HEK293 (cell line): ENCODE measurements around the gene COMMD7.

ENCODE experiments used
- BCL11B ChIP-seq: fragments of 450-650 bp; formaldehyde crosslinking; IDR thresholded peaks from 2 replicates; pipeline ENCODE4 v1.5.1; 2016; ENCODE audit warnings: low read depth, missing biosample characterization, missing genetic modification characterization
- FEZF1 ChIP-seq: fragments of 450-650 bp; formaldehyde crosslinking; IDR thresholded peaks from 2 replicates; pipeline ENCODE4 v1.5.1; 2016; ENCODE audit warnings: missing biosample characterization, missing genetic modification characterization
- KLF1 ChIP-seq: fragments of 450-650 bp; formaldehyde crosslinking; IDR thresholded peaks from 2 replicates; pipeline ENCODE4 v1.5.1; 2016; ENCODE audit warnings: missing biosample characterization, missing genetic modification characterization
- PBX3 ChIP-seq: sonication (generic); formaldehyde crosslinking; IDR thresholded peaks from 2 replicates; pipeline ENCODE4 v1.8.1; 2022; ENCODE audit warnings: mild to moderate bottlenecking, moderate library complexity, missing genetic modification reagents
- PRDM1 ChIP-seq: fragments of 450-650 bp; formaldehyde crosslinking; IDR thresholded peaks from 2 replicates; pipeline ENCODE4; 2016; ENCODE audit warnings: missing biosample characterization, missing genetic modification characterization
- PRDM6 ChIP-seq: fragments of 450-650 bp; formaldehyde crosslinking; IDR thresholded peaks from 2 replicates; pipeline ENCODE4 v1.5.1; 2017; ENCODE audit warnings: missing biosample characterization, missing genetic modification characterization
- SP2 ChIP-seq: fragments of 450-650 bp; formaldehyde crosslinking; IDR thresholded peaks from 2 replicates; pipeline ENCODE4 v1.5.1; 2016; ENCODE audit warnings: missing biosample characterization, missing genetic modification characterization
- ZFP69B ChIP-seq: fragments of 450-650 bp; formaldehyde crosslinking; IDR thresholded peaks from 2 replicates; pipeline ENCODE4 v1.5.1; 2016; ENCODE audit warnings: missing biosample characterization, missing genetic modification characterization
- ZNF121 ChIP-seq: fragments of 450-650 bp; formaldehyde crosslinking; IDR thresholded peaks from 2 replicates; pipeline ENCODE4 v1.5.1; 2016; ENCODE audit warnings: missing biosample characterization, missing genetic modification characterization
- ZNF16 ChIP-seq: fragments of 450-650 bp; formaldehyde crosslinking; IDR thresholded peaks from 2 replicates; pipeline ENCODE4 v1.5.1; 2016; ENCODE audit warnings: low read depth, missing biosample characterization, missing genetic modification characterization
- ZNF214 ChIP-seq: fragments of 450-650 bp; formaldehyde crosslinking; IDR thresholded peaks from 2 replicates; pipeline ENCODE4 v1.5.1; 2017; ENCODE audit warnings: missing biosample characterization, mild to moderate bottlenecking, missing genetic modification characterization, borderline replicate concordance
- ZNF266 ChIP-seq: fragments of 450-650 bp; formaldehyde crosslinking; IDR thresholded peaks from 2 replicates; pipeline ENCODE4 v1.5.1; 2016; ENCODE audit warnings: missing biosample characterization, missing genetic modification characterization, low read depth
- ZNF292 ChIP-seq: fragments of 450-650 bp; formaldehyde crosslinking; IDR thresholded peaks from 2 replicates; pipeline ENCODE4 v1.5.1; 2016; ENCODE audit warnings: low read depth, missing biosample characterization, missing genetic modification characterization, borderline replicate concordance
- ZNF311 ChIP-seq: fragments of 450-650 bp; formaldehyde crosslinking; IDR thresholded peaks from 2 replicates; pipeline ENCODE4 v1.5.1; 2017; ENCODE audit warnings: missing biosample characterization, missing genetic modification characterization, borderline replicate concordance
- ZNF324 ChIP-seq: fragments of 450-650 bp; formaldehyde crosslinking; IDR thresholded peaks from 2 replicates; pipeline ENCODE4 v1.5.1; 2016; ENCODE audit warnings: missing biosample characterization, missing genetic modification characterization
- ZNF354C ChIP-seq: fragments of 450-650 bp; formaldehyde crosslinking; IDR thresholded peaks from 2 replicates; pipeline ENCODE4 v1.5.1; 2016; ENCODE audit warnings: missing biosample characterization, missing genetic modification characterization, low read depth, borderline replicate concordance
- ZNF473 ChIP-seq: fragments of 450-650 bp; formaldehyde crosslinking; IDR thresholded peaks from 2 replicates; pipeline ENCODE4 v1.5.1; 2017; ENCODE audit warnings: missing biosample characterization, missing genetic modification characterization
- ZNF488 ChIP-seq: fragments of 450-650 bp; formaldehyde crosslinking; IDR thresholded peaks from 2 replicates; pipeline ENCODE4 v1.5.1; 2016; ENCODE audit warnings: missing biosample characterization, missing genetic modification characterization
- ZNF530 ChIP-seq: fragments of 450-650 bp; formaldehyde crosslinking; IDR thresholded peaks from 2 replicates; pipeline ENCODE4 v1.5.1; 2016; ENCODE audit warnings: low read depth, missing biosample characterization, missing genetic modification characterization
- ZNF548 ChIP-seq: fragments of 450-650 bp; formaldehyde crosslinking; IDR thresholded peaks from 2 replicates; pipeline ENCODE4 v1.5.1; 2016; ENCODE audit warnings: missing biosample characterization, missing genetic modification characterization
- ZNF670 ChIP-seq: fragments of 450-650 bp; formaldehyde crosslinking; IDR thresholded peaks from 2 replicates; pipeline ENCODE4 v1.5.1; 2016; ENCODE audit warnings: missing biosample characterization, missing genetic modification characterization, low read depth
- ZNF76 ChIP-seq: fragments of 450-650 bp; formaldehyde crosslinking; IDR thresholded peaks from 2 replicates; pipeline ENCODE4; 2016; ENCODE audit warnings: low read depth, missing biosample characterization, missing genetic modification characterization, borderline replicate concordance
- ZSCAN16 ChIP-seq: fragments of 450-650 bp; formaldehyde crosslinking; IDR thresholded peaks from 2 replicates; pipeline ENCODE4 v1.5.1; 2016; ENCODE audit warnings: missing biosample characterization, missing genetic modification characterization
- ZSCAN5A ChIP-seq: fragments of 450-650 bp; formaldehyde crosslinking; IDR thresholded peaks from 2 replicates; pipeline ENCODE4 v1.5.1; 2016; ENCODE audit warnings: missing biosample characterization, missing genetic modification characterization
- ZXDB ChIP-seq: fragments of 450-650 bp; formaldehyde crosslinking; IDR thresholded peaks from 2 replicates; pipeline ENCODE4 v1.5.1; 2016; ENCODE audit warnings: missing biosample characterization, missing genetic modification characterization
- TF ChIP-seq, protein P1 (sequence below): fragments of 450-650 bp; formaldehyde crosslinking; IDR thresholded peaks from 2 replicates; pipeline ENCODE4 v1.5.1; 2017; ENCODE audit warnings: missing biosample characterization, missing genetic modification characterization
- TF ChIP-seq, protein P2 (sequence below): fragments of 450-650 bp; formaldehyde crosslinking; IDR thresholded peaks from 2 replicates; pipeline ENCODE4 v1.5.1; 2016; ENCODE audit warnings: missing biosample characterization, missing genetic modification characterization
- TF ChIP-seq, protein P3 (sequence below): fragments of 450-650 bp; formaldehyde crosslinking; IDR thresholded peaks from 2 replicates; pipeline ENCODE4 v1.5.1; 2016; ENCODE audit warnings: missing biosample characterization, missing genetic modification characterization, low read depth

COMMD7 gene

GRCh38 chr20:32761831-32762753 lies 18.8 kb upstream of the COMMD7 start, which contains the start of gene DNMT3B (continued):
- TF ChIP-seq PRDM6 (tag by site-specific recombination) (no peak), SP2 (peak; percentile 69), ZNF76 (peak; percentile 33; the same call in 1 of the 2 replicates), ZNF311 (tag by site-specific recombination) (no peak), ZNF548 (tag by site-specific recombination) (no peak), ZNF670 (tag by site-specific recombination) (no peak), ZNF473 (tag by site-specific recombination) (no peak), ZXDB (tag by site-specific recombination) (peak; percentile 77; the same call in 1 of the 2 replicates), ZNF16 (no peak), ZNF354C (tag by site-specific recombination) (no peak), PRDM1 (tag by site-specific recombination) (no peak), KLF1 (tag by site-specific recombination) (peak; percentile 69), ZNF292 (tag by site-specific recombination) (no peak), ZNF214 (no peak), ZFP69B (tag by site-specific recombination) (no peak), FEZF1 (tag by site-specific recombination) (no peak), PBX3 (CRISPR knock-in tag) (no peak), ZNF488 (tag by site-specific recombination) (no peak), ZSCAN5A (tag by site-specific recombination) (0 out of 2 replicates have a peak, but pooled peaks have one; percentile 36), ZNF121 (tag by site-specific recombination) (no peak), ZSCAN16 (tag by site-specific recombination) (no peak), ZNF266 (no peak), BCL11B (tag by site-specific recombination) (no peak), ZNF530 (tag by site-specific recombination) (no peak), ZNF324 (no peak)
- TF ChIP-seq, protein P1, sequence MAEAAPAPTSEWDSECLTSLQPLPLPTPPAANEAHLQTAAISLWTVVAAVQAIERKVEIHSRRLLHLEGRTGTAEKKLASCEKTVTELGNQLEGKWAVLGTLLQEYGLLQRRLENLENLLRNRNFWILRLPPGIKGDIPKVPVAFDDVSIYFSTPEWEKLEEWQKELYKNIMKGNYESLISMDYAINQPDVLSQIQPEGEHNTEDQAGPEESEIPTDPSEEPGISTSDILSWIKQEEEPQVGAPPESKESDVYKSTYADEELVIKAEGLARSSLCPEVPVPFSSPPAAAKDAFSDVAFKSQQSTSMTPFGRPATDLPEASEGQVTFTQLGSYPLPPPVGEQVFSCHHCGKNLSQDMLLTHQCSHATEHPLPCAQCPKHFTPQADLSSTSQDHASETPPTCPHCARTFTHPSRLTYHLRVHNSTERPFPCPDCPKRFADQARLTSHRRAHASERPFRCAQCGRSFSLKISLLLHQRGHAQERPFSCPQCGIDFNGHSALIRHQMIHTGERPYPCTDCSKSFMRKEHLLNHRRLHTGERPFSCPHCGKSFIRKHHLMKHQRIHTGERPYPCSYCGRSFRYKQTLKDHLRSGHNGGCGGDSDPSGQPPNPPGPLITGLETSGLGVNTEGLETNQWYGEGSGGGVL (tag by site-specific recombination) = 0 out of 2 replicates have a peak, but pooled peaks have one; percentile 36
- TF ChIP-seq, protein P2, sequence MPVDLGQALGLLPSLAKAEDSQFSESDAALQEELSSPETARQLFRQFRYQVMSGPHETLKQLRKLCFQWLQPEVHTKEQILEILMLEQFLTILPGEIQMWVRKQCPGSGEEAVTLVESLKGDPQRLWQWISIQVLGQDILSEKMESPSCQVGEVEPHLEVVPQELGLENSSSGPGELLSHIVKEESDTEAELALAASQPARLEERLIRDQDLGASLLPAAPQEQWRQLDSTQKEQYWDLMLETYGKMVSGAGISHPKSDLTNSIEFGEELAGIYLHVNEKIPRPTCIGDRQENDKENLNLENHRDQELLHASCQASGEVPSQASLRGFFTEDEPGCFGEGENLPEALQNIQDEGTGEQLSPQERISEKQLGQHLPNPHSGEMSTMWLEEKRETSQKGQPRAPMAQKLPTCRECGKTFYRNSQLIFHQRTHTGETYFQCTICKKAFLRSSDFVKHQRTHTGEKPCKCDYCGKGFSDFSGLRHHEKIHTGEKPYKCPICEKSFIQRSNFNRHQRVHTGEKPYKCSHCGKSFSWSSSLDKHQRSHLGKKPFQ (tag by site-specific recombination) = no peak
- TF ChIP-seq, protein P3, sequence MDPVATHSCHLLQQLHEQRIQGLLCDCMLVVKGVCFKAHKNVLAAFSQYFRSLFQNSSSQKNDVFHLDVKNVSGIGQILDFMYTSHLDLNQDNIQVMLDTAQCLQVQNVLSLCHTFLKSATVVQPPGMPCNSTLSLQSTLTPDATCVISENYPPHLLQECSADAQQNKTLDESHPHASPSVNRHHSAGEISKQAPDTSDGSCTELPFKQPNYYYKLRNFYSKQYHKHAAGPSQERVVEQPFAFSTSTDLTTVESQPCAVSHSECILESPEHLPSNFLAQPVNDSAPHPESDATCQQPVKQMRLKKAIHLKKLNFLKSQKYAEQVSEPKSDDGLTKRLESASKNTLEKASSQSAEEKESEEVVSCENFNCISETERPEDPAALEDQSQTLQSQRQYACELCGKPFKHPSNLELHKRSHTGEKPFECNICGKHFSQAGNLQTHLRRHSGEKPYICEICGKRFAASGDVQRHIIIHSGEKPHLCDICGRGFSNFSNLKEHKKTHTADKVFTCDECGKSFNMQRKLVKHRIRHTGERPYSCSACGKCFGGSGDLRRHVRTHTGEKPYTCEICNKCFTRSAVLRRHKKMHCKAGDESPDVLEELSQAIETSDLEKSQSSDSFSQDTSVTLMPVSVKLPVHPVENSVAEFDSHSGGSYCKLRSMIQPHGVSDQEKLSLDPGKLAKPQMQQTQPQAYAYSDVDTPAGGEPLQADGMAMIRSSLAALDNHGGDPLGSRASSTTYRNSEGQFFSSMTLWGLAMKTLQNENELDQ (tag by site-specific recombination) = no peak
